Vagina (tissue), 2 donors: ENCODE results near the gene CDKN2AIPNL. TPM values are rescaled to one million over a fixed set of nuclear protein-coding genes. Genes with fewer than 3 reads are reported as not detected.
A peak's percentile ranks its signal among the peaks of the same experiment; 100 is the strongest.

Experiments
- DNase-seq, 2 donors: peaks; one replicate each; pipeline ENCODE4 v3.0.0-alpha.2; 2017; ENCODE audit errors: extremely low spot score in 2 of 2
- H3K27ac ChIP-seq: fragments of 200-600 bp; sonication (generic); one replicate; pipeline ENCODE4 v1.5.1; 2019
- H3K27me3 ChIP-seq: fragments of 200-600 bp; sonication (generic); one replicate; pipeline ENCODE4 v1.5.1; 2019
- H3K36me3 ChIP-seq, 2 donors: fragments of 200-600 bp; sonication (generic); one replicate each; pipeline ENCODE4 v1.5.1; 2017 to 2019
- H3K4me1 ChIP-seq: fragments of 200-600 bp; sonication (generic); one replicate; pipeline ENCODE4 v1.5.1; 2019
- H3K4me3 ChIP-seq, 2 donors: fragments of 200-600 bp; sonication (generic); 1 replicate in 1 of 2; 2 replicates in 1 of 2; pipeline ENCODE4 v1.5.1; 2016 to 2019
- H3K9me3 ChIP-seq: fragments of 200-600 bp; sonication (generic); one replicate; pipeline ENCODE4 v1.5.1; 2019
- POLR2A ChIP-seq, 2 donors: fragments of 450-650 bp; IDR thresholded peaks; one replicate each; pipeline ENCODE4 v1.6.1; 2017; ENCODE audit warnings: antibody characterized with exemption in 2 of 2, mild to moderate bottlenecking in 2 of 2, moderate library complexity in 2 of 2
- POLR2AphosphoS5 ChIP-seq, 2 donors: sonication (generic); formaldehyde crosslinking; IDR thresholded peaks; one replicate each; pipeline ENCODE4 v1.9.0; 2017; ENCODE audit warnings: antibody characterized with exemption in 2 of 2, mild to moderate bottlenecking in 2 of 2, low read depth in 1 of 2; ENCODE audit not compliant: insufficient read depth in 1 of 2
- intact Hi-C: fragments of 100-400 bp; cut with DNase I; formaldehyde crosslinking; loops from one replicate; pipeline ENCODE4 v1.15.1; 2023
- total RNA-seq: library from RNA; depleted of rRNA; stranded (reverse); fragments of >200 nt; gene quantifications from one replicate; pipeline ENCODE4 v1.2.3, GENCODE V29; 2016
- TF ChIP-seq, protein P1 (sequence below), 3 experiments: fragments of 450-650 bp in 2 of 3; fragments of 200-600 bp in 1 of 3; sonication (generic) in 1 of 3; IDR thresholded peaks; one replicate each; pipeline ENCODE4 v1.5.1; 2017 to 2019; ENCODE audit warnings: antibody characterized with exemption in 3 of 3, mild to moderate bottlenecking in 2 of 3, moderate library complexity in 2 of 3

The CDKN2AIPNL gene
- total RNA-seq, 1 donor from 2014 or later = 18.4 TPM

GRCh38 chr5:134458234-134459009, 46.7 kb upstream of the CDKN2AIPNL start:
- H3K9me3 ChIP-seq = no peaks in the 10 kb centered on the region
- H3K27ac ChIP-seq = no peak overlapping the region
- no peak overlapping the region for H3K4me3 ChIP-seq
- no peaks in the 10 kb centered on the region for H3K36me3 ChIP-seq
- H3K27me3 ChIP-seq = no peaks in the 10 kb centered on the region
- peaks cover 13% of the 10 kb centered on the region for H3K4me1 ChIP-seq
- TF ChIP-seq, protein P1, sequence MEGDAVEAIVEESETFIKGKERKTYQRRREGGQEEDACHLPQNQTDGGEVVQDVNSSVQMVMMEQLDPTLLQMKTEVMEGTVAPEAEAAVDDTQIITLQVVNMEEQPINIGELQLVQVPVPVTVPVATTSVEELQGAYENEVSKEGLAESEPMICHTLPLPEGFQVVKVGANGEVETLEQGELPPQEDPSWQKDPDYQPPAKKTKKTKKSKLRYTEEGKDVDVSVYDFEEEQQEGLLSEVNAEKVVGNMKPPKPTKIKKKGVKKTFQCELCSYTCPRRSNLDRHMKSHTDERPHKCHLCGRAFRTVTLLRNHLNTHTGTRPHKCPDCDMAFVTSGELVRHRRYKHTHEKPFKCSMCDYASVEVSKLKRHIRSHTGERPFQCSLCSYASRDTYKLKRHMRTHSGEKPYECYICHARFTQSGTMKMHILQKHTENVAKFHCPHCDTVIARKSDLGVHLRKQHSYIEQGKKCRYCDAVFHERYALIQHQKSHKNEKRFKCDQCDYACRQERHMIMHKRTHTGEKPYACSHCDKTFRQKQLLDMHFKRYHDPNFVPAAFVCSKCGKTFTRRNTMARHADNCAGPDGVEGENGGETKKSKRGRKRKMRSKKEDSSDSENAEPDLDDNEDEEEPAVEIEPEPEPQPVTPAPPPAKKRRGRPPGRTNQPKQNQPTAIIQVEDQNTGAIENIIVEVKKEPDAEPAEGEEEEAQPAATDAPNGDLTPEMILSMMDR (IDR thresholded peaks at IDR 0.05) = no peak
- TF ChIP-seq POLR2AphosphoS5 (IDR thresholded peaks at IDR 0.05; ENCODE audit: insufficient read depth in 1 of 2, low read depth in 1 of 2) (peak in 1 of 2 donors; percentile 6), POLR2A (IDR thresholded peaks at IDR 0.05) (no peak)
- intact Hi-C loops = no loop called here
- no peak for DNase-seq

DNA sequence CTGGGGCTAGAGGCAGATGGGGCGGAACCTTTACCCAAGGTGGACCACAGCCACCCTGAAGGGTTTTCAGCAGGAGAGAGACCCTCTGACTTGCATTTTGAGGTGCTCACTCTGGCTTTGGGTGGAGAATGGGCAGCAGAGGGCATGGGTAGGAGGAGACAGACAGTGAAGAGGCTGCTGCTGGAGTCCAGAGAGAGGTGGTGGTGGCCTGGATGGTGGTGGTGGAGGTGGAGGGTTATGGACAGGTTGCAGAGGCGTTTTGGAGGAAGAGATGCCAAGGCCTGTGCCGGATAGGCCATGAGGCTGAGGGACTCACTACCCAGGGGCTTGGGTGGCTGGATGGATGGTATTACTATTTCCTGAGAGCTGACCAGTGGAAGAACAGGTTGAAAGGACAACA, 46.1 kb upstream of the CDKN2AIPNL start:
- Histone ChIP-seq H3K9me3 (no peaks in the 10 kb centered on the region), H3K27ac (no peak overlapping the region), H3K4me1 (peaks cover 13% of the 10 kb centered on the region), H3K4me3 (no peak overlapping the region), H3K36me3 (no peaks in the 10 kb centered on the region), H3K27me3 (no peaks in the 10 kb centered on the region)
- intact Hi-C loops = no loop called here
- TF ChIP-seq POLR2AphosphoS5 (IDR thresholded peaks at IDR 0.05; ENCODE audit: insufficient read depth in 1 of 2, low read depth in 1 of 2) (no peak), POLR2A (IDR thresholded peaks at IDR 0.05) (no peak)
- TF ChIP-seq, protein P1 (IDR thresholded peaks at IDR 0.05) = no peak
- no peak for DNase-seq

DNA sequence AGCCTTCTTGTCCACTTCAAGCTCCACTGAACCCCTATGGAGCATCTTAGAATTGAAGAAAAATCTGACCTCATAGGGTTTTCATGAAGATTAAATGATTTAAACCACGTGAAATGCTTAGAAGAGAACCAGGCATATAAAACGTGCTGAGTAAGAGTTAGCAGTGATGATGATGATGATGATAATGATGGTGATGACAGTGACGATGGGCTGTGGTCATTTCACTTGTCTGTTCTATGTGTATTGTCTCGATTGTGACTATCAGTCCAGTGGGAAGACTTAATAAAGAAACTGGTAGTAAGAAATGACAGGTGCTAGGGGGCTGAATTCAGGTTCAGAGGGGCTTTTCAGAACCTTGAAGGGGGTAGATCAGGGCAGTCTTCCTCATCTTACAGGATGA, 45.1 kb upstream of the CDKN2AIPNL start:
- no peak for TF ChIP-seq POLR2A (IDR thresholded peaks at IDR 0.05)
- TF ChIP-seq, protein P1 (IDR thresholded peaks at IDR 0.05) = no peak
- TF ChIP-seq POLR2AphosphoS5 (IDR thresholded peaks at IDR 0.05; ENCODE audit: insufficient read depth in 1 of 2, low read depth in 1 of 2) = no peak

DNA sequence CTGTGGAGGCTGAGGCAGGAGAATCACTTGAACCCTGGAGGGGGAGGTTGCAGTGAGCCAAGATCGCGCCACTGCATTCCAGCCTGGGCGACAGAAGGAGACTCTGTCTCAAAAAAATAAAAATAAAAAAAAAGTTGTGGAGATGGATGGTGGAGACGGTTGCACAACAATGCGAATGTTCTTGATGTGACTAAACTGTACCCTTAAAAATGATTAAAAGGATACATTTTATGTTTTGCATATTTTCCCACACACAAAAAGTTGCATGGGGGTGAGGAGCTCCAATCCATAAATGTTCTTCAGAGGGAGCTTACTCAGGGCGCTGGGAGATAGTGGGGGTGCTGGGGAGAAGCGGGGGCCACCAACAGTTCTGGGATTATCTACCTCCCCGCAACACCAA, 43.8 kb upstream of the CDKN2AIPNL start:
- intact Hi-C loops = no loop called here
- Histone ChIP-seq H3K4me1 (peaks cover 13% of the 10 kb centered on the region), H3K4me3 (no peak overlapping the region), H3K9me3 (no peaks in the 10 kb centered on the region), H3K36me3 (no peaks in the 10 kb centered on the region), H3K27me3 (no peaks in the 10 kb centered on the region), H3K27ac (no peak overlapping the region)
- no peak for TF ChIP-seq POLR2A (IDR thresholded peaks at IDR 0.05)
- TF ChIP-seq POLR2AphosphoS5 (IDR thresholded peaks at IDR 0.05; ENCODE audit: insufficient read depth in 1 of 2, low read depth in 1 of 2) = no peak
- TF ChIP-seq, protein P1 (IDR thresholded peaks at IDR 0.05) = no peak
- DNase-seq = no peak

More for the DNA sequence above, 45.1 kb upstream of the CDKN2AIPNL start:
- no peaks in the 10 kb centered on the region for H3K9me3 ChIP-seq
- intact Hi-C loops = no loop called here
- H3K36me3 ChIP-seq = no peaks in the 10 kb centered on the region
- DNase-seq = no peak
- H3K4me1 ChIP-seq = peaks cover 13% of the 10 kb centered on the region
- H3K27ac ChIP-seq = no peak overlapping the region
- H3K27me3 ChIP-seq = no peaks in the 10 kb centered on the region
- no peak overlapping the region for H3K4me3 ChIP-seq

DNA sequence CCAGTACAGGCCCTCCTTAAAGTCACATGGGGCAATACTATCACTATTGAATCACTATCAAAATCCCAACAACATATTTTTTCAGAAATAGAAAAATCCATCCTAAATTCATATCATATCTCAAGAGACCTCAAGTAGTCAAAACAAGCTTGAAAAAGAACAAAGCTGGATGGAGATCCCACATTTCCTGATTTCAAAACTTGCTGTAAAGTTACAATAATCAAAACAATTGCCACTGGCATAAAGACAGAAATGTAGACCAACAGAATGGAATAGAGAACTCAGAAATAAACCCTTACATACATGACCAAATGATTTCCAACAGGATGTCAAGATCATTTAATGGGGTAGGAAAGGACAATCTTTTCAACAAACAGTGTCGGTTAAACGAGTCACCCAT, 41.3 kb upstream of the CDKN2AIPNL start:
- no peak for DNase-seq
- H3K27ac ChIP-seq = no peak overlapping the region
- H3K36me3 ChIP-seq = no peaks in the 10 kb centered on the region
- no peaks in the 10 kb centered on the region for H3K9me3 ChIP-seq
- intact Hi-C loops = no loop called here
- no peaks in the 10 kb centered on the region for H3K4me1 ChIP-seq
- TF ChIP-seq POLR2AphosphoS5 (IDR thresholded peaks at IDR 0.05; ENCODE audit: insufficient read depth in 1 of 2, low read depth in 1 of 2) (no peak), POLR2A (IDR thresholded peaks at IDR 0.05) (no peak)
- TF ChIP-seq, protein P1 (IDR thresholded peaks at IDR 0.05) = no peak
- H3K27me3 ChIP-seq = no peaks in the 10 kb centered on the region
- H3K4me3 ChIP-seq = no peak overlapping the region
